ENCODE data around the gene PSME3. TPM values are rescaled to one million over a fixed set of nuclear protein-coding genes. Genes with fewer than 3 reads are reported as not detected.

The PSME3 gene
- total RNA-seq, 1 experiment from 2014 or later: 120 TPM

- no TSS peak for BruUV-seq (replicated peaks)
- CTCF ChIA-PET: no interaction called here
Observed at GRCh38 chr17:42784811-42785592, 48.2 kb upstream of the PSME3 start.

GRCh38 chr17:42787266-42787665 lies 45.9 kb upstream of the PSME3 start:
- H3K9me3 ChIP-seq (ENCODE audit: low read depth, low read length, poor library complexity, severe bottlenecking): no peaks in the 10 kb centered on the region
- DNase-seq (ENCODE audit: low spot score): no peak
- no TSS peak for BruUV-seq (replicated peaks)
- POLR2A ChIA-PET (ENCODE audit: low non-redundant PET): no interaction called here
- H3K36me3 ChIP-seq (ENCODE audit: insufficient read depth, low read length, poor library complexity, severe bottlenecking): no peaks in the 10 kb centered on the region
- CTCF ChIA-PET: no interaction called here
- no peaks in the 10 kb centered on the region for H3K4me1 ChIP-seq (ENCODE audit: insufficient read depth, low read length, poor library complexity, severe bottlenecking)
- intact Hi-C loops (cut with micrococcal nuclease; ENCODE audit: unreplicated experiment): no loop called here
- no peak overlapping the region for H3K27ac ChIP-seq (ENCODE audit: low read depth, low read length, poor library complexity, severe bottlenecking)
- H3K27me3 ChIP-seq (replicated peaks; ENCODE audit: insufficient read depth, low read depth, low read length, poor library complexity): no peaks in the 10 kb centered on the region
- no peak overlapping the region for H3K4me3 ChIP-seq (ENCODE audit: low read depth, low read length, poor library complexity, severe bottlenecking)
- TF ChIP-seq EZH2 (IDR thresholded peaks at IDR 0.05; ENCODE audit: borderline replicate concordance, low read depth, low read length, poor library complexity, severe bottlenecking): no peak
- TF ChIP-seq CTCF (conservative IDR thresholded peaks at IDR 0.05; ENCODE audit: low read depth, low read length): no peak

More at GRCh38 chr17:42784811-42785592, 48.2 kb upstream of the PSME3 start:
- Histone ChIP-seq H3K4me3 (ENCODE audit: low read depth, low read length, poor library complexity, severe bottlenecking) (no peak overlapping the region), H3K9me3 (ENCODE audit: low read depth, low read length, poor library complexity, severe bottlenecking) (no peaks in the 10 kb centered on the region), H3K36me3 (ENCODE audit: insufficient read depth, low read length, poor library complexity, severe bottlenecking) (no peaks in the 10 kb centered on the region), H3K27me3 (replicated peaks; ENCODE audit: insufficient read depth, low read depth, low read length, poor library complexity) (peaks cover 13% of the 10 kb centered on the region), H3K27ac (ENCODE audit: low read depth, low read length, poor library complexity, severe bottlenecking) (no peak overlapping the region), H3K4me1 (ENCODE audit: insufficient read depth, low read length, poor library complexity, severe bottlenecking) (no peaks in the 10 kb centered on the region)
- DNase-seq (ENCODE audit: low spot score): no peak
- intact Hi-C loops (cut with micrococcal nuclease; ENCODE audit: unreplicated experiment): no loop called here
- POLR2A ChIA-PET (ENCODE audit: low non-redundant PET): no interaction called here
- TF ChIP-seq EZH2 (IDR thresholded peaks at IDR 0.05; ENCODE audit: borderline replicate concordance, low read depth, low read length, poor library complexity, severe bottlenecking) (no peak), CTCF (conservative IDR thresholded peaks at IDR 0.05; ENCODE audit: low read depth, low read length) (no peak)

- Histone ChIP-seq H3K27ac (ENCODE audit: low read depth, low read length, poor library complexity, severe bottlenecking) (no peak overlapping the region), H3K4me3 (ENCODE audit: low read depth, low read length, poor library complexity, severe bottlenecking) (no peak overlapping the region), H3K9me3 (ENCODE audit: low read depth, low read length, poor library complexity, severe bottlenecking) (no peaks in the 10 kb centered on the region), H3K27me3 (replicated peaks; ENCODE audit: insufficient read depth, low read depth, low read length, poor library complexity) (no peaks in the 10 kb centered on the region), H3K4me1 (ENCODE audit: insufficient read depth, low read length, poor library complexity, severe bottlenecking) (no peaks in the 10 kb centered on the region), H3K36me3 (ENCODE audit: insufficient read depth, low read length, poor library complexity, severe bottlenecking) (no peaks in the 10 kb centered on the region)
- TF ChIP-seq CTCF (conservative IDR thresholded peaks at IDR 0.05; ENCODE audit: low read depth, low read length) (no peak), EZH2 (IDR thresholded peaks at IDR 0.05; ENCODE audit: borderline replicate concordance, low read depth, low read length, poor library complexity, severe bottlenecking) (no peak)
- DNase-seq (ENCODE audit: low spot score): no peak
- ChIA-PET POLR2A (ENCODE audit: low non-redundant PET) (no interaction called here), CTCF (no interaction called here)
- no TSS peak for BruUV-seq (replicated peaks)
- intact Hi-C loops (cut with micrococcal nuclease; ENCODE audit: unreplicated experiment): no loop called here
Observed at GRCh38 chr17:42791948-42792347, 41.2 kb upstream of the PSME3 start.

Measured in A673 (cell line).